GM12865 (cell line): ENCODE results near the gene CCDC70.
"Not testable (repeated sequence)": the region's sequence is repeated elsewhere in the genome, so short reads cannot be mapped to it uniquely, and the experiment has no call there.

ENCODE experiments used
- DNase-seq: peaks from one replicate; pipeline ENCODE4 v3.0.0; 2010; ENCODE audit warnings: low read depth
- H3K4me3 ChIP-seq: 2 replicates; pipeline ENCODE4 v1.5.1; 2011; ENCODE audit warnings: mild to moderate bottlenecking, low read depth, low read length, control low read depth
- TF ChIP-seq, protein P1 (sequence below): IDR thresholded peaks from 2 replicates; pipeline ENCODE4 v1.5.1; 2011; ENCODE audit warnings: low read length, control low read depth, low read depth, inconsistent platforms; ENCODE audit not compliant: insufficient read depth; ENCODE audit errors: missing control alignments

CCDC70 gene

DNA sequence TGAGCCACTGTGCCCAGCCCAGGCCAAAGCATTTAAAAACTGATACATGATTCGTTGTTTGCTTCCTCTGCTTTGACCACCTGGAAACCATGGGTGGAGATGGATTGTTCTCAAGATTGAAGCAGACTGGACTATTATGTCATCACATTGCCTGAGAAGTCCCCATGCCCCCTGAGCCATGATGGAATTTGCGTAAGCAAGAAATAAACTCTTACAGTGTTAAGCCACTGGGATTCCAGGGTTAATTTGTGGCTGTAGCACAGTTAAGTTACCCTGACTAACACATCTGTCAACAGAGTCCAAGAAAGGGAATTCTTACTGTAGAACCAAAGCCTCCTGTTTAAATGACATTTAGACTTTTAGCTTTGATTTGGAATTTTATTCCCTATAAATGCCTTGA lies 38.4 kb upstream of the CCDC70 start:
- TF ChIP-seq, protein P1, sequence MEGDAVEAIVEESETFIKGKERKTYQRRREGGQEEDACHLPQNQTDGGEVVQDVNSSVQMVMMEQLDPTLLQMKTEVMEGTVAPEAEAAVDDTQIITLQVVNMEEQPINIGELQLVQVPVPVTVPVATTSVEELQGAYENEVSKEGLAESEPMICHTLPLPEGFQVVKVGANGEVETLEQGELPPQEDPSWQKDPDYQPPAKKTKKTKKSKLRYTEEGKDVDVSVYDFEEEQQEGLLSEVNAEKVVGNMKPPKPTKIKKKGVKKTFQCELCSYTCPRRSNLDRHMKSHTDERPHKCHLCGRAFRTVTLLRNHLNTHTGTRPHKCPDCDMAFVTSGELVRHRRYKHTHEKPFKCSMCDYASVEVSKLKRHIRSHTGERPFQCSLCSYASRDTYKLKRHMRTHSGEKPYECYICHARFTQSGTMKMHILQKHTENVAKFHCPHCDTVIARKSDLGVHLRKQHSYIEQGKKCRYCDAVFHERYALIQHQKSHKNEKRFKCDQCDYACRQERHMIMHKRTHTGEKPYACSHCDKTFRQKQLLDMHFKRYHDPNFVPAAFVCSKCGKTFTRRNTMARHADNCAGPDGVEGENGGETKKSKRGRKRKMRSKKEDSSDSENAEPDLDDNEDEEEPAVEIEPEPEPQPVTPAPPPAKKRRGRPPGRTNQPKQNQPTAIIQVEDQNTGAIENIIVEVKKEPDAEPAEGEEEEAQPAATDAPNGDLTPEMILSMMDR, result no peak
- no peak overlapping the region for H3K4me3 ChIP-seq
- DNase-seq, result no peak

DNA sequence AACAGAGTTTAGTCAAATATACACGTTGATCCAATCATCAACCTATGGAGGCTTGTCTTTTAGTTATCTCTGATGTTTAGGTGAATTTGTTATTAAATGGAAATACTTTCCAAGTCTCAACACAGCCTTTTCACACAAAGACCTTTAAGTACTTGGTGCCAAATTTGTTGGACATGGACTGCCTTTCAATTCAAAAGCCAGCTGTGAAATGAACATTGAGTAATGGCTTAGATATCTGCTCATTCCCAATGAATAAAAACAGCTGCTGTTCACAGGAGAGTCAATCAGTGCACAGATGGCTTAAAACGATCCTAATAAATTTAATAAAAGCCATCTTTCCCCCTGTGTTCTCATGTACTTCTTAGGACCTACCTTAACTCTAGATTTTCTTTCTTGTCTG lies 37.9 kb upstream of the CCDC70 start:
- TF ChIP-seq, protein P1, result no peak
- H3K4me3 ChIP-seq, result no peak overlapping the region
- no peak for DNase-seq

GRCh38 chr13:51824712-51825111 lies 37.1 kb upstream of the CCDC70 start:
- not testable (repeated sequence) for DNase-seq

DNA sequence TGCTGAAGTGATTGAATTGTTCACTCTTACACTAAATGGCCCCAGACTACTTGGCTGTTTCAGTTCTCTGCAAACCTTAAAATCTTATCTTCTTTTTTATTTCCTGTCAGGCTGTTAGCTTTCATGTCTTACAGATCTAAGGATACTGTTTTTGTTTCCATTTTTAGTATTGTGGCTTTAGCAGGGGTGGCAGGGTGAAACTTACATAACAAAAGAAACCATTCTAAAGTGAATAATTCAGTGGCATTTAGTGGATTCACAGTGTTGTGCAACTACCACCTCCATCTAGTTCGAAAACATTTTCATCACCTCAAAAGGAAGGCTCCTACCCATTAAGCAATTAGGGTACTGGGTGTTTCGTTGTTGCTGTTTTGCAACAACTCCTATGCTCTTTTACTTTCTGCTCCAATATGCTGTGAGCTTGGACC lies 36.6 kb upstream of the CCDC70 start:
- no peak overlapping the region for H3K4me3 ChIP-seq
- TF ChIP-seq, protein P1, result no peak
- peak; percentile 31 for DNase-seq

More at GRCh38 chr13:51824712-51825111, 37.1 kb upstream of the CCDC70 start:
- H3K4me3 ChIP-seq, result not testable (repeated sequence)

DNA sequence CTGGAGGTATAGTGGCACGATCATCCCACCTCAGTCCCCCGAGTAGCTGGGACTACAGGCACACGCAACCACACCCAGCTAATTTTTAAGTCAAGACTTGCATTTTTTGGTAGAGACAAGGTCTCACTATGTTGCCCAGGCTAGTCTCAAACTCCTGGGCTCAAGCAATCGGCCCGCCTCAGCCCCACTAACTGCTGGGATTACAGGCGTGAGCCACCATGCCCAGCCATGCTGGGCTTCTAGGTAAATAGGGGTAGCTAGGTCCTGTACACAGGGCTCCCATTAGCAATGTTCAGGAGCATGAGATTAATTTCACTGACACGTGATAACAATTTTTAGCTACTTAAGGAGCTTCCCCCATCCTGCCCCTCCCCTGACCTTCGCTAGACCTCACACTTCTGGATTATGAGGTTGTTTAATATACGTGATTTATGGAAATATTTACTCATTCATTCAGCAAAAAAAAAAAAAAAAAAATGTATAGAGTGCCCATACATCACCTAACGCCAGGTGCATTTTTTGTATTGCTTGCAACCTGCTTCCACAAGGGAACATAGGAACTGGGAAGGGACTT lies 36.0 kb upstream of the CCDC70 start:
- no peak overlapping the region for H3K4me3 ChIP-seq
- no peak for DNase-seq
- TF ChIP-seq, protein P1, result no peak

DNA sequence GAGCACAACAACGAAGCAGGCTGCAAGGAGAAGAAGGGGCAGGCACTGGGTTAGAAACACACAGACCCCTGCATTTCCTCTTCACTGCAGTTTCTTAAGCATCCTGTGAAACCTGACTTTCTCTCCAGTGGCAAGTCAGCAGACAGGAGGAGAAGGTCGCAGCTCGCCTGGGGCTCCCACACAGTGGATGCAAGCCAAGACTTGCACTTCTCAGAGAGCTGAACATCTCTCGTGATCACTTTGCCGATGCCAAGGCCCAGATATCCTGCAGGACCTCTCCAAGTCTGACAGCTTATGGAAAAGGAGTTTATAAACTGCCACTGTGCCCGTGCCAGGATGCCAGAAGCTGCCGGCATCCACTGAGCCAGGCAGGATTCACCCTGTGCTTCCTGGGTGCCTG lies 35.2 kb upstream of the CCDC70 start:
- DNase-seq, result no peak
- TF ChIP-seq, protein P1, result no peak
- no peak overlapping the region for H3K4me3 ChIP-seq

DNA sequence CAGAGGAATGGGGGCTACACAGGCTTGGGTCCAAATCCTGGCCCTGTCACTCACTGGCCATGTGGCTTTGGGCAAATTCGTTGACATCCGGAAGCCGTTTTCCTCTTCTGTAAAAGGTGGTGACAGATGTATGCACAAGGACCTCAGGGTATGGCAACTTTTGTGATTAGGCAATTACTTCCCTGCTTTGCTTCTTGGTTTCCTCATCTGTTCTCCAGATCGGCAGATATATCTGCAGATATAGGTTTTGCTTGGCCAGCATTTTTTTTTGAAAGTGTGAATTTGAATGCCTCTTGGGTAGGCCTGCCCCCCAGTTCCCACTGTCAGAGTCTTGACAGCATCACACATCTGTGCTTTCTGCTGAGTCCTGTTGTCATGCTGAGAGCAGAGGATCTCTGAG lies 34.5 kb upstream of the CCDC70 start:
- TF ChIP-seq, protein P1, result no peak
- no peak for DNase-seq
- H3K4me3 ChIP-seq, result no peak overlapping the region
